ENCODE results near the gene CTTNBP2NL. TPM values are rescaled to one million over a fixed set of nuclear protein-coding genes. Genes with fewer than 3 reads are reported as not detected.
"Not testable (repeated sequence)": the region's sequence is repeated elsewhere in the genome, so short reads cannot be mapped to it uniquely, and the experiment has no call there.

The CTTNBP2NL gene
- total RNA-seq, 1 experiment from 2014 or later, result 32.2 TPM

- Histone ChIP-seq H3K36me3 (ENCODE audit: low read depth) (no peaks in the 10 kb centered on the region), H2AFZ (no peak overlapping the region), H3F3A (ENCODE audit: insufficient read depth, low read depth) (peaks cover 10% of the 10 kb centered on the region), H3K27me3 (ENCODE audit: insufficient read depth, low read depth) (no peaks in the 10 kb centered on the region), H3K4me1 (replicated peaks; ENCODE audit: insufficient read depth) (peaks cover 19% of the 10 kb centered on the region), H3K4me3 (no peak overlapping the region), H3K79me2 (ENCODE audit: low read depth) (no peaks in the 10 kb centered on the region), H4K20me1 (ENCODE audit: insufficient read depth) (no peaks in the 10 kb centered on the region), H3K9me3 (ENCODE audit: insufficient read depth, low read depth) (no peaks in the 10 kb centered on the region), H3K4me2 (no peak overlapping the region), H3K27ac (no peak overlapping the region), H3K9me2 (ENCODE audit: insufficient read depth) (no peaks in the 10 kb centered on the region)
- TF ChIP-seq EZH2 (IDR thresholded peaks at IDR 0.05; ENCODE audit: low read depth) (no peak), CTCF (conservative IDR thresholded peaks at IDR 0.05) (no peak)
- intact Hi-C loops (cut with micrococcal nuclease; ENCODE audit: unreplicated experiment), result loop anchor here (1.0 to 5.0 kb wide), 6 partner anchors 230 to 1288 kb away; partner anchors contain the start of genes CAPZA1, LRIG2, PPM1J and RHOC
- POLR2A ChIA-PET (ENCODE audit: unreplicated experiment), result no interaction called here
- DNase-seq, result no peak
- no TSS peak for BruUV-seq (replicated peaks)
- CTCF ChIA-PET, result interaction anchor here (0.7 kb wide), 1 partner anchor 53 kb away, joined by 3 read pairs; no protein-coding TSS in a partner anchor
Measured at GRCh38 chr1:112389689-112390088, 6.3 kb upstream of the CTTNBP2NL start.

DNA sequence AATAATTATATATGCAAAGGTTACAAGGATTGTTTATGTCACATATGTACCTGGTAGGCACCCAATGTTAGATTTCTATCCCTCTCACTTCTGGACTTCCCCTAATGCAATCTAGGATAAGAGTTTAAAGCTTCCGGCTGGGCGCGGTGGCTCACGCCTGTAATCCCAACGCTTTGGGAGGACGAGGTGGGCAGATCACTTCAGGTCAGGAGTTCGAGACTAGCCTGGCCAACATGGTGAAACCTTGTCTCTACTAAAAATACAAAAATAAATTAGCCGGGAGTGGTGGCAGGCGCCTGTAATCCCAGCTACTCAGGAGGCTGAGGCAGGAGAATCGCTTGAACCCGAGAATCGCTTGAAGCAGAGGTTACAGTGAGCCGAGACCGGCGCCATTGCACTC, 5.7 kb upstream of the CTTNBP2NL start:
- H3K27me3 ChIP-seq (ENCODE audit: insufficient read depth, low read depth); H3K27ac ChIP-seq; H3K9me3 ChIP-seq (ENCODE audit: insufficient read depth, low read depth); H4K20me1 ChIP-seq (ENCODE audit: insufficient read depth); BruUV-seq (replicated peaks); H2AFZ ChIP-seq; DNase-seq; H3K9me2 ChIP-seq (ENCODE audit: insufficient read depth); H3K79me2 ChIP-seq (ENCODE audit: low read depth); H3K36me3 ChIP-seq (ENCODE audit: low read depth): not testable (repeated sequence)
- CTCF ChIA-PET, result interaction anchor here (2.3 kb wide), 1 partner anchor 76 kb away, joined by 13 read pairs; no protein-coding TSS in a partner anchor
- Histone ChIP-seq H3K4me2 (peak overlapping the region; percentile 70), H3K4me3 (peak overlapping the region; percentile 30; the same call in 1 of the 2 replicates), H3K4me1 (replicated peaks; ENCODE audit: insufficient read depth) (peaks cover 26% of the 10 kb centered on the region), H3F3A (ENCODE audit: insufficient read depth, low read depth) (peaks cover 17% of the 10 kb centered on the region)
- POLR2A ChIA-PET (ENCODE audit: unreplicated experiment), result interaction anchor here (0.6 to 0.7 kb wide), 3 partner anchors 21 to 916 kb away, joined by 3 to 18 read pairs (median 10); partner anchors contain the start of gene MOV10
- intact Hi-C loops (cut with micrococcal nuclease; ENCODE audit: unreplicated experiment), result loop anchor here (1.0 to 5.0 kb wide), 6 partner anchors 229 to 1287 kb away; partner anchors contain the start of genes CAPZA1, LRIG2, PPM1J and RHOC

DNA sequence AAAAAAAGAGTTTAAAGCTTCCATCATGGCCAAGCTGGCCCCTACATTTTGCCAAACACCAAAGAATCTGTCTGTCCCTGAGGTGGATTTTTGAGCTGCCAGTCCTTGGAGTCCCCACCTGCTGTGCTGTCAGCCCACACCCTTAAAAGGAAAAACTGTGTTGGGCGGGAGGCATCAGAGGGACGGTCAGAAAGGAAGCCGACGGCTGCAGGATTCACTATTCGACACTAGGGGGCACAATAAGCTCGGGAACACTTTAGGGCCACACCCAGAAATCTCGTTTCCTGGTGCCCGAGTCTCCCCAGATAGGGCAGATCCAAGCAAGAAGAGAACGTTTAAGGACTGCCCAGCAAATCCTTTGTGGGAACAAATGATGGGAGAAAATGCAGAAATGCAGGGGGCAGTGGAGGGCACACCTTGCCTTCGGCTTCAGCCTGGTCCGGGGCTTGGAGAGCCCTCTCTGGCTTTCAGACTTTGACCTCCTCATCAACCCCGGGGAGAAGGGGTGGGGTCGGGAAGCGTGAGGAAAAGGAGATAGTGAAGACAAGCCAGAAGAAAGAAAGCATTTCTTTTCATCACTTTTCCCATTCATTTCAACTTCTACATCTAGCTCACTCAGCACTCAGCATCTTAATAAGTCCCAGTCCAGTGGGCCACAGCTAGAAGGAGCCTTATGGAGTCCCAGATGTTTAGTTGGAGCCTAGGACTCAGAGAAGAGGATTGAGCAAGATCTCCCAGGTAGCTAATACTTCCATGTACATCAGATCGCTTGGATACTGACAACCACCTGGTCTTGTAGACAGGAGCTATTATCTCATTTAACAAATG, 5.0 kb upstream of the CTTNBP2NL start:
- H3F3A ChIP-seq (ENCODE audit: insufficient read depth, low read depth), result peaks cover 19% of the 10 kb centered on the region
- TF ChIP-seq EZH2 (IDR thresholded peaks at IDR 0.05; ENCODE audit: low read depth) (no peak), CTCF (conservative IDR thresholded peaks at IDR 0.05) (peak; percentile 98)
- CTCF ChIA-PET, result interaction anchor here (0.5 to 2.3 kb wide), 4 partner anchors 75 to 485 kb away, joined by 3 to 13 read pairs (median 9); no protein-coding TSS in a partner anchor
- no TSS peak for BruUV-seq (replicated peaks)
- no peaks in the 10 kb centered on the region for H3K9me3 ChIP-seq (ENCODE audit: insufficient read depth, low read depth)
- peak overlapping the region; percentile 30; the same call in 1 of the 2 replicates for H3K4me3 ChIP-seq
- H3K4me1 ChIP-seq (replicated peaks; ENCODE audit: insufficient read depth), result peaks cover 28% of the 10 kb centered on the region
- H4K20me1 ChIP-seq (ENCODE audit: insufficient read depth), result no peaks in the 10 kb centered on the region
- H3K27me3 ChIP-seq (ENCODE audit: insufficient read depth, low read depth), result no peaks in the 10 kb centered on the region
- H2AFZ ChIP-seq, result peak overlapping the region; percentile 50
- intact Hi-C loops (cut with micrococcal nuclease; ENCODE audit: unreplicated experiment), result loop anchor here (1.0 to 5.0 kb wide), 7 partner anchors 223 to 1286 kb away; partner anchors contain the start of genes CAPZA1, LRIG2, PPM1J and RHOC
- 0 out of 2 replicates have a peak, but pooled peaks cover 5% of the 10 kb centered on the region for H3K79me2 ChIP-seq (ENCODE audit: low read depth)
- peak overlapping the region; percentile 70 for H3K4me2 ChIP-seq
- H3K9me2 ChIP-seq (ENCODE audit: insufficient read depth), result no peaks in the 10 kb centered on the region
- H3K36me3 ChIP-seq (ENCODE audit: low read depth), result no peaks in the 10 kb centered on the region
- H3K27ac ChIP-seq, result no peak overlapping the region
- peak; percentile 86 to 88 for DNase-seq
- POLR2A ChIA-PET (ENCODE audit: unreplicated experiment), result interaction anchor here (0.6 to 0.7 kb wide), 3 partner anchors 21 to 915 kb away, joined by 3 to 18 read pairs (median 10); partner anchors contain the start of gene MOV10

Data from PC-9 (cell line).